ENCODE data around the gene AHNAK2. TPM values are rescaled to one million over a fixed set of nuclear protein-coding genes. Genes with fewer than 3 reads are reported as not detected.

Gene AHNAK2
- total and polyA plus RNA-seq, 2 of the 13 experiments (the other 11 are each of a cell fraction or from before 2014, with no cell fraction given): 0.11 to 0.18 TPM

- intact Hi-C loops (cut with micrococcal nuclease; ENCODE audit: unreplicated experiment): no loop called here
- Histone ChIP-seq H3K4me1 (ENCODE audit: insufficient read depth, low read length) (no peaks in the 10 kb centered on the region), H4K20me1 (ENCODE audit: insufficient read depth, low read length) (no peaks in the 10 kb centered on the region), H2AFZ (ENCODE audit: low read length) (no peak overlapping the region), H3K4me3 (replicated peaks in 1 of 3; ENCODE audit: insufficient read depth in 1 of 3, low read depth in 2 of 3, low read length in 3 of 3) (no peak overlapping the region), H3K4me2 (ENCODE audit: low read depth, low read length) (no peak overlapping the region), H3K27ac (ENCODE audit: extremely low read length, insufficient read depth, low read length) (no peak overlapping the region), H3K79me2 (ENCODE audit: insufficient read depth, low read length) (no peaks in the 10 kb centered on the region), H3K27me3 (ENCODE audit: control insufficient read depth in 1 of 2, insufficient read depth in 2 of 2, low read length in 2 of 2) (no peaks in the 10 kb centered on the region), H3K9ac (ENCODE audit: insufficient read depth, low read depth, low read length) (no peak overlapping the region), H3K36me3 (replicated peaks in 1 of 2; ENCODE audit: control insufficient read depth in 1 of 2, insufficient read depth in 2 of 2, low read length in 2 of 2) (no peaks in the 10 kb centered on the region), H3K9me3 (ENCODE audit: low read length) (no peaks in the 10 kb centered on the region)
- DNase-seq (ENCODE audit: low spot score): no peak
- 96% methylated on average over 12 of the region's 12 CpGs for WGBS (ENCODE audit: low lambda C conversion rate)
- TF ChIP-seq ZNF768 (CRISPR knock-in tag; IDR thresholded peaks at IDR 0.05) (no peak), ZBTB7A (CRISPR knock-in tag; IDR thresholded peaks at IDR 0.05) (no peak), ESRRA (CRISPR knock-in tag; IDR thresholded peaks at IDR 0.05; ENCODE audit: low read depth) (no peak), SALL2 (CRISPR knock-in tag; IDR thresholded peaks at IDR 0.05) (no peak), ZNF337 (CRISPR knock-in tag; IDR thresholded peaks at IDR 0.05; ENCODE audit: borderline replicate concordance, low read depth) (no peak), ZNF431 (CRISPR knock-in tag; IDR thresholded peaks at IDR 0.05; ENCODE audit: borderline replicate concordance, low read depth) (no peak), ASH2L (IDR thresholded peaks at IDR 0.05; ENCODE audit: insufficient read length, low read depth, low read length) (no peak), LRRFIP1 (CRISPR knock-in tag; conservative IDR thresholded peaks at IDR 0.05) (no peak), YEATS2 (CRISPR knock-in tag; IDR thresholded peaks at IDR 0.05; ENCODE audit: borderline replicate concordance) (no peak), HNF1A (IDR thresholded peaks at IDR 0.05; ENCODE audit: low read depth) (no peak), HNF1A (CRISPR knock-in tag; IDR thresholded peaks at IDR 0.05; ENCODE audit: borderline replicate concordance) (no peak), ZNF432 (CRISPR knock-in tag; IDR thresholded peaks at IDR 0.05; ENCODE audit: borderline replicate concordance) (no peak), ZNF678 (CRISPR knock-in tag; IDR thresholded peaks at IDR 0.05) (no peak), ZNF549 (CRISPR knock-in tag; IDR thresholded peaks at IDR 0.05) (no peak), SMAD1 (CRISPR knock-in tag; IDR thresholded peaks at IDR 0.05; ENCODE audit: borderline replicate concordance, low read depth) (no peak)
- CTCF ChIA-PET (ENCODE audit: low intra/inter-chr PET ratio, low total read pairs): no interaction called here
- POLR2A ChIA-PET: no interaction called here
- FAIRE-seq: no peak
- no peak for ATAC-seq
- in situ Hi-C loops (cut with HindIII; ENCODE audit: extremely low pct_ligation_motif_present, low pct_unique_long_range_greater_than_20kb): no loop called here
- no TSS peak for BruUV-seq (replicated peaks)
Measured at GRCh38 chr14:104993306-104993705, 15.1 kb upstream of the AHNAK2 start.
